GM12801 (cell line): ENCODE data around the gene IL2RA.

Source experiments
- TF ChIP-seq, protein P1 (sequence below): IDR thresholded peaks from one replicate; pipeline ENCODE4 v1.5.1; 2011; ENCODE audit warnings: control low read depth; ENCODE audit not compliant: insufficient read length; ENCODE audit errors: extremely low read depth

The IL2RA gene

DNA sequence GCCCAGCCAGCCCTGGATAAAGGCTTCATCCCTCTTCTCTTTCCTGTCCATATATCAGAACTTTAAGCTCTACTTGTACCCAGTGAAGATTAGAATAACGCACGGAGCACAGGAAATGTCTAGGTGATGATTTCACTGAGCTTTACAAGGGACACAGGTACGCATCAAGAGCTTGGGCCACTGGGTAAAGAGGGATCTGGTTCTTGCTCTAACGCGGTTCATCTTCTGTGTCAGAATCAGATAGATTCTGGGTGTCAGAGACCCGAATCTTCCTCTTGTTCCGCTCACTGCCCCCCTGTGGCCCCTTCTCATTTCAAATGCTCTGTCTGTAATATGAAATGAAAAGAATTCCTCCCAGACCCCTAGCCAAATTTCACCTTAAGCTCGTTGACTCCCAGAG, 24.7 kb downstream of the IL2RA start:
- TF ChIP-seq, protein P1, sequence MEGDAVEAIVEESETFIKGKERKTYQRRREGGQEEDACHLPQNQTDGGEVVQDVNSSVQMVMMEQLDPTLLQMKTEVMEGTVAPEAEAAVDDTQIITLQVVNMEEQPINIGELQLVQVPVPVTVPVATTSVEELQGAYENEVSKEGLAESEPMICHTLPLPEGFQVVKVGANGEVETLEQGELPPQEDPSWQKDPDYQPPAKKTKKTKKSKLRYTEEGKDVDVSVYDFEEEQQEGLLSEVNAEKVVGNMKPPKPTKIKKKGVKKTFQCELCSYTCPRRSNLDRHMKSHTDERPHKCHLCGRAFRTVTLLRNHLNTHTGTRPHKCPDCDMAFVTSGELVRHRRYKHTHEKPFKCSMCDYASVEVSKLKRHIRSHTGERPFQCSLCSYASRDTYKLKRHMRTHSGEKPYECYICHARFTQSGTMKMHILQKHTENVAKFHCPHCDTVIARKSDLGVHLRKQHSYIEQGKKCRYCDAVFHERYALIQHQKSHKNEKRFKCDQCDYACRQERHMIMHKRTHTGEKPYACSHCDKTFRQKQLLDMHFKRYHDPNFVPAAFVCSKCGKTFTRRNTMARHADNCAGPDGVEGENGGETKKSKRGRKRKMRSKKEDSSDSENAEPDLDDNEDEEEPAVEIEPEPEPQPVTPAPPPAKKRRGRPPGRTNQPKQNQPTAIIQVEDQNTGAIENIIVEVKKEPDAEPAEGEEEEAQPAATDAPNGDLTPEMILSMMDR = no peak

DNA sequence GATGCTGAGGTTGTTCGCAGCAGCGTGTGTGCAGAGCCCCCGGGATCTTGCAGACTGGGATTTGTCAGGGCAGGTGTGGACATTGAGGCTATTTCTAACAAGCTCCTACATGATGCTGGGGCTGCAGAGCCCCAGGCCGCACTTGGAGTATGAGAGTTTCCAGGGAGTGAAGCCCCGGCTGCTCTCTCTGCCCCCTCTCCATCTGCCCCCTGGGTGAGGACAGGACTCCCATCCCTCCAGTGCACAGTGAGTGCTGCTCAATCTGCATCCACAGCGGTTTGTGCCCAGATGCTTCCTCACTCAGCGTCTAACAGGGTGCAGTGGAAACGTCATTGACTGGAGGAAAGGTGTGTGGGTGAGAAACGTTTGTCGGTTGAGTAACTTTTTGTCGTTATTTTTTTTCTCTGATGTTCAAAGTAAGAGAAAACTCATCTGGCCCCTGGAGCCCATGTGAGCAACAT, 25.3 kb downstream of the IL2RA start:
- TF ChIP-seq, protein P1 = no peak

DNA sequence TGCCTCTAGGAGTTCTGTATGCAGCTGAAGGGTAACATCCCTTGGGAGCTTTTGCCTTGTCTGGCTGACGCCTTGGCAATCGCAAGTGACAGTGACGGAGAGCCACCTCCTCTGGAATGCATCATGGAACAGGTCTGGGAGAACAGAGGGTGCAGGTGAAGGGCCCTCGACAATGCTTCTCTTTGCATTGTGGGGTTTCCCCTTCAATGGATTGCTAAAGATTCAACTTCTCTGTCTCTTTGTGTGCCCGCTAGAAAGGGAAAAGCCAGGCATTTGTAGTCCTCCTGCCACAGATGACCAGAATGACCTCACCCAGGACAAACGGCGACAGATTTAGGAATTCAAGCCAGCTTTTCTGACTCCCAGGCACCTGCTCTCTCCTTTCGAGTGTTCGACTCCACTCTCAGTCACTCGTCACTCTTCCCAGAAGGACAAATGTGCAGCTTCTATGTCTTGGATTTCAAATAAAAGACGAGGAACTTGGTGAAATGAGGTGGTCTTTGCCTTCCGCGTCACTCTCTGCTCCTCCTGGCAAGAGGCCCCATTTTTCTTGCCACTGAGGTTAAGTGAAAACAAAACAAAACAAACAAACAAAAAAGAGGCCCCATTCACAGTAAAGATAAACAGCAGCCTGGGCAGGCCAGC, 26.1 kb downstream of the IL2RA start:
- TF ChIP-seq, protein P1 = no peak

DNA sequence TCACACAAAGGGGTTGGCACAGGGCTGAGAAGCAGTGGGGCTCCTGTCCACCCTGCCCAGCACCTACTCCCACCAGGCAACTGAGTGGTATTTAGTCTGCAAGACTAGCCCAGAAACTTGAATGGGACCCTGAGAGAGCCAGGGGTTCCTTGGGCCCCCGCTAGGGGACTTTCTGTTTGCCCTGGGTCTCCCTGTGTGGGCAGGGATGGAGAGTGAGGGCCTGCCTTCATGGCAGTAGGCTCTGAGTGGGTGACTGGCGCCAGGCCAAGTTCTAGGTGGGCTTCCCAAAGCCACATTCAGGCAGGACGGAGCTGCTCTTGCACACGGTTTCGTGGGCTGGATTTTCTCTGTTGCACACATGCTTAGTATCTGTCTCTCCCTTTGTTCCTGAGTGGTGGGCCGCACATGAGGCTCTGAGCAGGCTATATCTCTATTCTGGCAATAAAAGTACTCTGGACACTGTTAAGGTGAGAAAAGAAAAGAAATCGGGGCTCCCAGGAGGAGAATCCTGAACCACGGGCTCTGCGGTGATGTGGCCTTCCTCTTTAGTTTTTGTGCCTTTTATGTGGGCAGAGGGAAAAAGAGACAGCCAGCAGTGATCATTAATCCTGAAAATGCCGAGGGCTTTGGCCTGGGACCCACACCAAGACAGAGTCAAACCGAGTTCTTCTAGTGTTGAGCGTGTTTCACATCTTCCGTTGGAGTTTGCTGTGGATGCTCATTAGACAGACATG, 26.9 kb downstream of the IL2RA start:
- TF ChIP-seq, protein P1 = no peak

DNA sequence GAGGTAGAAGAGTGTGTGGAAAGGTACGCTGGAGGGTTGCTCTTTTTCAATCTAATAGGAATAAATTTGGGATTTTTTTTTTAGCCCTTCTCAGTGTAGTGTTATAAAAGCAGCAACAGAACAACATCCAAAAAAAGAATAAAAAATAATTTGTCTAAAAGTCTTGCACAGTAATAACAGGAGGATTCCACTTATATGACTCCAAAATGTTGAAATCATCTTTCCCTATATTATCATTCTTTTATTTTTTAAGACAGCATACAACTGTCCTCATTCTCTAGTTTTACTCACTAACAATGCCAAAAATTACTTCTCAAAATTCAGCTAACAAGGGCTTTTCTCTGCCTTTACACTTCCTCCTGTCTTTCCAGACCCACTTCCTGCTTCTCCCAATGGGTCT, 27.8 kb downstream of the IL2RA start:
- TF ChIP-seq, protein P1 = no peak

DNA sequence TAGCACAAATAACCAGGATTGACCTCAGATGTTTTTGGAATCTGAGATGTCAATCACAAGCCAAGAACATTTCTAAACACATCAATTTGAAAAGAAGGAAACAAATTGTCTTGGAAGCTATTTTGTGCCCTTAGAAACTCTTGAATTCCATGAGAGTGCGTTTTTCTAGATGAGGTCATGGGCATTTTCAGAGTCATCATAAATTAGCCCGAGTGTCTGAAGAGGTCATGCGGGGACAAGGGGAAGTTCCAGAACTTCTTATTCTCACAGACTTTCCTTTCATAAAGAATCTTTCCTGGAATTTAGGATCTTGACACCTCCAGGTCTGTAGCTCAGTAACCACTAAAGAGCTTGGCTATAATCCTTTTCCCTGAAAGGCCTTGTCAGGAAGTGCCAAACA, 28.2 kb downstream of the IL2RA start:
- TF ChIP-seq, protein P1 = no peak

DNA sequence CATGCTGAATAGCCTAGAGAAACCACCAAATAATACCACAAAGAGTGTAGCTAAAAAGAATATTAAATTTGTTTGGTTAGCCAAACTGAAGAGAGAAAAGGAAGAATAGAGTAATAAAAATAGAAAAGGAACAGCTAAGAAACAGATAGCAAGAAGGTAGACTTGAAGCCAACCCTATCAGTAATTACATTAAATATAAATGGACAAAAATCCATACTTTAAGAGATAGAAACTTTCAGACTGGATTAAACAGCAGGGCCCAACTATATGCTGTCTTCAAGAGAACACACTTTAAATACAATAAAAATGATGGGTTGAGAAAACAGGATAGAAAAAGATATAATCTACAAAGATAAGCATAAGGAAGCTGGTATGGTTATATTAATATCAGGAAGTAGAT, 31.2 kb downstream of the IL2RA start:
- TF ChIP-seq, protein P1 = no peak
